HCT116 (cell line): ENCODE results near the gene FDXR. TPM values are rescaled to one million over a fixed set of nuclear protein-coding genes. Genes with fewer than 3 reads are reported as not detected.

Experiments
- ATAC-seq: fragments of 200-7000 bp; cut with Tn5 transposase; 2 replicates; pipeline ENCODE4 v1.9.1; 2020; ENCODE audit warnings: mild to moderate bottlenecking, moderate library complexity
- BruUV-seq: library from RNA; stranded (reverse); fragments of 400-500 nt; replicated peaks from 2 replicates; lab custom pipeline; 2021; lab: Mats Ljungman, UMichigan
- CTCF ChIA-PET: fragments of 300-600 bp; sonication (Branson Sonifier 250); formaldehyde crosslinking; loops from one replicate; lab custom pipeline; 2021; ENCODE audit warnings: antibody characterized with exemption; lab: Charles Lee
- POLR2A ChIA-PET: fragments of 300-600, 350-600 bp; sonication (Branson Sonifier 250); formaldehyde crosslinking; loops from one replicate; lab custom pipeline; 2021; ENCODE audit warnings: antibody characterized with exemption; lab: Charles Lee
- RAD21 ChIA-PET, 2 experiments: fragments of 300-600 bp; sonication (Branson Sonifier 250); formaldehyde crosslinking; loops; one replicate each; lab custom pipeline; 2023; ENCODE audit warnings: low total read pairs in 2 of 2; ENCODE audit not compliant: uncharacterized antibody in 2 of 2, unreplicated experiment in 2 of 2, low non-redundant PET in 1 of 2; lab: Charles Lee
- DNase-seq: peaks from one replicate; pipeline ENCODE4 v3.0.0-alpha.2; 2010; ENCODE audit warnings: low read depth, low spot score
- H2AFZ ChIP-seq: fragments of 200-600 bp; shearing (Covaris generic), sonication (generic); 2 replicates; pipeline ENCODE4 v1.6.1; 2017; ENCODE audit warnings: low read depth, mixed run types, mixed read lengths, antibody characterized with exemption, low read length; ENCODE audit not compliant: poor library complexity, severe bottlenecking
- H3K27ac ChIP-seq: 2 replicates; pipeline ENCODE4 v1.5.1; 2012; ENCODE audit warnings: low read depth, low read length
- H3K27me3 ChIP-seq: fragments of 200-600 bp; sonication (generic); 2 replicates; pipeline ENCODE4 v1.6.1; 2016; ENCODE audit warnings: mixed run types, low read length, mixed read lengths; ENCODE audit not compliant: insufficient read depth
- H3K36me3 ChIP-seq, 2 experiments: fragments of 200-500 bp in 1 of 2; fragments of 200-600 bp in 1 of 2; sonication (Bioruptor generic) in 1 of 2; sonication (generic) in 1 of 2; 2 replicates each; pipeline versions ENCODE4 v1.5.1 to v1.6.1; 2014 to 2016; ENCODE audit warnings: low read length in 2 of 2, inconsistent platforms in 1 of 2, mixed read lengths in 1 of 2, mixed run types in 1 of 2; ENCODE audit not compliant: insufficient read depth in 2 of 2, control insufficient read depth in 1 of 2
- H3K4me1 ChIP-seq, 2 experiments: fragments of 200-600 bp in 1 of 2; sonication (generic) in 1 of 2; 2 replicates each; pipeline versions ENCODE4 v1.5.1 to v1.6.1; 2012 to 2017; ENCODE audit warnings: low read length in 2 of 2, inconsistent platforms in 1 of 2, mild to moderate bottlenecking in 1 of 2, mixed read lengths in 1 of 2, mixed run types in 1 of 2, moderate library complexity in 1 of 2; ENCODE audit not compliant: insufficient read depth in 2 of 2, control insufficient read depth in 1 of 2
- H3K4me2 ChIP-seq: fragments of 200-600 bp; sonication (generic); 2 replicates; pipeline ENCODE4 v1.6.1; 2017; ENCODE audit warnings: mixed run types, low read length, mixed read lengths
- H3K4me3 ChIP-seq, 2 experiments: fragments of 200-600 bp in 1 of 2; sonication (generic) in 1 of 2; replicated peaks in 1 of 2; 2 replicates each; pipeline ENCODE4 v1.5.1; 2011 to 2016; ENCODE audit warnings: low read length in 2 of 2, control low read depth in 1 of 2, low read depth in 1 of 2, mild to moderate bottlenecking in 1 of 2, mixed read lengths in 1 of 2, mixed run types in 1 of 2
- H3K79me2 ChIP-seq: fragments of 200-600 bp; sonication (generic); 2 replicates; pipeline ENCODE4 v1.6.1; 2017; ENCODE audit warnings: mild to moderate bottlenecking, mixed run types, low read length, moderate library complexity, mixed read lengths; ENCODE audit not compliant: insufficient read depth
- H3K9ac ChIP-seq: fragments of 200-600 bp; sonication (generic); 2 replicates; pipeline ENCODE4 v1.6.1; 2016; ENCODE audit warnings: low read length, mixed read lengths
- H3K9me2 ChIP-seq: fragments of 200-600 bp; sonication (generic), shearing (Covaris generic); 2 replicates; pipeline ENCODE4 v1.6.1; 2017; ENCODE audit warnings: mixed run types, mild to moderate bottlenecking, moderate library complexity; ENCODE audit not compliant: insufficient read depth
- H3K9me3 ChIP-seq, 2 experiments: fragments of 200-500 bp in 1 of 2; fragments of 200-600 bp in 1 of 2; sonication (Bioruptor generic) in 1 of 2; sonication (generic) in 1 of 2; 2 replicates each; pipeline ENCODE4 v1.6.1; 2014 to 2017; ENCODE audit warnings: low read length in 2 of 2, mixed read lengths in 2 of 2, inconsistent platforms in 1 of 2, low read depth in 1 of 2, mild to moderate bottlenecking in 1 of 2, mixed run types in 1 of 2, moderate library complexity in 1 of 2; ENCODE audit not compliant: control insufficient read depth in 1 of 2, insufficient read depth in 1 of 2
- H4K20me1 ChIP-seq: fragments of 200-600 bp; sonication (generic), shearing (Covaris generic); 2 replicates; pipeline ENCODE4 v1.6.1; 2017; ENCODE audit warnings: mixed run types, mild to moderate bottlenecking, moderate library complexity; ENCODE audit not compliant: insufficient read depth
- CTCF ChIP-seq, 3 experiments: fragments of 200-600 bp in 1 of 3; sonication (generic) in 1 of 3; IDR thresholded peaks in 2 of 3; conservative IDR thresholded peaks in 1 of 3; 2 replicates each; pipeline ENCODE4 v1.5.1; 2012 to 2017; ENCODE audit warnings: low read depth in 2 of 3, low read length in 2 of 3, antibody characterized with exemption in 1 of 3, borderline replicate concordance in 1 of 3, control low read depth in 1 of 3, mild to moderate bottlenecking in 1 of 3, mixed read lengths in 1 of 3, mixed run types in 1 of 3, moderate library complexity in 1 of 3; ENCODE audit not compliant: insufficient read depth in 1 of 3
- EGR1 ChIP-seq: IDR thresholded peaks from 2 replicates; pipeline ENCODE4 v1.6.1; 2012; ENCODE audit warnings: low read depth
- EZH2 ChIP-seq: fragments of 200-600 bp; sonication (generic); IDR thresholded peaks from 2 replicates; pipeline ENCODE4 v1.6.1; 2017; ENCODE audit warnings: antibody characterized with exemption, mixed run types
- RAD21 ChIP-seq: IDR thresholded peaks from 2 replicates; pipeline ENCODE4 v1.6.1; 2012; ENCODE audit warnings: low read depth, mild to moderate bottlenecking
- SP1 ChIP-seq: IDR thresholded peaks from 2 replicates; pipeline ENCODE4 v1.6.1; 2012; ENCODE audit warnings: low read depth
- ZBTB33 ChIP-seq: IDR thresholded peaks from 2 replicates; pipeline ENCODE4 v1.6.1; 2011; ENCODE audit warnings: mild to moderate bottlenecking, low read length, moderate library complexity; ENCODE audit not compliant: insufficient replicate concordance; ENCODE audit errors: extremely low read depth
- ZFX ChIP-seq: fragments of 450-650 bp; IDR thresholded peaks from 2 replicates; pipeline ENCODE4 v1.6.1; 2017
- intact Hi-C: fragments of 100-400 bp; cut with micrococcal nuclease; formaldehyde crosslinking; loops from 2 replicates; pipeline ENCODE4 v1.10.0; 2022
- total RNA-seq: library from RNA; stranded (reverse); gene quantifications from one replicate; pipeline ENCODE4 v1.2.1, GENCODE V29; 2021; ENCODE audit not compliant: unreplicated experiment

The FDXR gene
- total RNA-seq, 1 experiment from 2014 or later: 98.8 TPM

- Histone ChIP-seq H3K4me3 (no peak overlapping the region), H4K20me1 (no peaks in the 10 kb centered on the region), H3K4me1 (peaks cover 0 to 5% of the 10 kb centered on the region in 2 experiments; a peak in 2 of 4 replicates), H3K27me3 (no peaks in the 10 kb centered on the region), H3K9me2 (no peaks in the 10 kb centered on the region), H3K9ac (no peak overlapping the region), H3K79me2 (no peaks in the 10 kb centered on the region), H3K27ac (no peak overlapping the region), H3K4me2 (no peak overlapping the region)
- no TSS peak for BruUV-seq
- RAD21 ChIA-PET: no interaction called here
- intact Hi-C loops: no loop called here
- DNase-seq: no peak
- CTCF ChIA-PET: no interaction called here
- no peak for TF ChIP-seq ZBTB33
- TF ChIP-seq ZFX: no peak
- TF ChIP-seq EZH2: no peak
- no peak for TF ChIP-seq EGR1
- no peak for TF ChIP-seq RAD21
- TF ChIP-seq, all 23 proteins: peak for 0
- H2AFZ ChIP-seq: no peak overlapping the region
- POLR2A ChIA-PET: no interaction called here
- no peak for ATAC-seq
- H3K9me3 ChIP-seq: no peaks in the 10 kb centered on the region
- H3K36me3 ChIP-seq: no peaks in the 10 kb centered on the region
Observed at GRCh38 chr17:74883241-74883745, 10.5 kb upstream of the FDXR start.

GRCh38 chr17:74882517-74883240 is 9.9 kb upstream of the FDXR start:
- no peak overlapping the region for H3K27ac ChIP-seq
- no peaks in the 10 kb centered on the region for H3K9me3 ChIP-seq
- H3K4me2 ChIP-seq: no peak overlapping the region
- ChIA-PET CTCF (interaction anchor here (1.5 kb wide), 1 partner anchor 20 kb away, joined by 5 read pairs; no protein-coding TSS in a partner anchor), RAD21 (no interaction called here), POLR2A (interaction anchor here (1.4 kb wide), 1 partner anchor 10 kb away, joined by 6 read pairs; the partner anchor contains the start of gene FDXR)
- BruUV-seq: no TSS peak
- TF ChIP-seq CTCF (IDR thresholded peaks at IDR 0.05 in 2 of 3, conservative IDR thresholded peaks at IDR 0.05 in 1 of 3; ENCODE audit: borderline replicate concordance in 1 of 3, insufficient read depth in 1 of 3, low read depth in 2 of 3, low read length in 2 of 3) (peak in 2 of 3 experiments; percentile 7 to 12; a peak in 1 of 6 replicates), SP1 (no peak)
- no peaks in the 10 kb centered on the region for H3K36me3 ChIP-seq
- ATAC-seq (peak; percentile 43), DNase-seq (no peak)
- no peaks in the 10 kb centered on the region for H3K9me2 ChIP-seq
- no peaks in the 10 kb centered on the region for H3K27me3 ChIP-seq
- H3K4me3 ChIP-seq: no peak overlapping the region
- intact Hi-C loops: no loop called here
- H4K20me1 ChIP-seq: no peaks in the 10 kb centered on the region
- no peak overlapping the region for H3K9ac ChIP-seq
- no peaks in the 10 kb centered on the region for H3K79me2 ChIP-seq
- H2AFZ ChIP-seq: no peak overlapping the region
- peaks cover 0 to 11% of the 10 kb centered on the region in 2 experiments; a peak in 2 of 4 replicates for H3K4me1 ChIP-seq
